GM21825 (cell line): ENCODE measurements around the gene NCAPD3.
A peak's percentile ranks its signal among the peaks of the same experiment; 100 is the strongest.
"Not testable (repeated sequence)": the region's sequence is repeated elsewhere in the genome, so short reads cannot be mapped to it uniquely, and the experiment has no call there.

ENCODE experiments used
- ATAC-seq: cut with Tn5 transposase; IDR thresholded peaks from one replicate; pipeline ENCODE4 v1.9.1; 2021; ENCODE audit warnings: mild to moderate bottlenecking, moderate library complexity; ENCODE audit not compliant: unreplicated experiment

The NCAPD3 gene

DNA sequence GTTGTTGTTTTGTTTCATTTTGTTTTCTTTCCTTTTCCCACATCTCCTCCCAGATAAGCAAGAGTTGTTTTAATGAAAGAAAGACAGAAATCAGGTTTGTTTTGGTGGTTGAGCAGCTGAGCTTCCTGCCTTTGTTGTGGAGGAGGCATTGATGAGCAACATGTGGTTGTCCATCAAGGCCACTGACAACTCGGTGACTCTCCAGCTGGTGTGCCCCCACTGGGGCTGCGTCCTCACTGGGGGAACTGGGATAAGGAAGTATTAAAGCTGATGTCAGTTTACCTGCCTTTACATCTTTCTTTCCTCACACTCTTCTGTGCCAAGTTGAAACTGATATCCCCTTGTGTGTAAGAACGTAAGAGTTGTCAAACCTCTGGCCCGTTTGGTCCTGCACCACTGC, 6.6 kb upstream of the NCAPD3 start:
- no peak for ATAC-seq

DNA sequence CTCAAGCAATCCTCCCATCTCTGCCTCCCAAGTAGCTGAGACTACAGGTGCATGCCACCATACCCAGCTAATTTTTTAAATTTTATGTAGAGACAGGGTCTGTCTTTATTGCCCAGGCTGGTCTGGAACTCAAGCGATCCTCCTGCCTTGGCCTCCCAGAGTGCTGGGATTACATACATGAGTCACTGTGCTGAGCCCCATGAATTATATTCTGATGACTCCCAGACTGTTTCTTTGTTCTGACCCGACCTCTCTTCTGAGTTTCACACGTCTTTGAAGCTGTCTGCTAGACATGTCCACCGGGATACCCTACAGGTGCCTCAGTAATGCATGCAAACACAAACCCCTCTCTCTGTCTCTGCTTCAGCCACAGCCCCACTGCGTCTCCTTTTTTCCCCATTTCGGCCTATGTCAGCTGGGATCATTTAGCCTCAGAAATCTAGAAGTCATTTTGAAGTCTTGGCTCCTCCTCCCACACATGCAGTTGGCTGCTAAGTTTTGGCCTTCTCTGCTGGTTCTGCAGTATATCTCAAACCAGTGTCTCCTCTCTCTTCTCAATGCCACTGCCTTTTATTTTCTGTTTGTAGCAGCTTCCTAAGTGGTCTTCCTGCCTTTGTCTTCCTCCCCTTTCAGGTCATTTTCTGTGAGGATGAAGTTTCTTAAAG, 5.5 kb upstream of the NCAPD3 start:
- no peak for ATAC-seq

DNA sequence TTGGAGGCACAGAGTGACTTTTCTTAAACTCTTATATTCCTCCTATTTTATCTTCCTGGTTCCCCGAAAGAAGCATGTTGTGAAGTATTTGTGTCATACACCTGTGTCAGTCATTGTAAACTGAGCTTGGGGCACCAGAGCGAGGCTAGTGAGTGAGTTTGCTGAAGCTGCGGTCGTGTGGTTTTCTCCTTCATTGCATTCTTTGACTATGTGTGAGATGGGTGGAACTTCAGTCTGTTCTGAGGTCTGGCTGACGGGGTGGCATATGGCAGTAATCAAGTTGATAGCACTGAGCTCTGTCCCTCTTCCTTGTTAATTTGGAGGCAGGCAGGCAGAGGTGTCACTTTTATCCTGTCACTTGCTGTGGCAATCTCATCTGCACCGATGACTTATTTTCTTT, 4.9 kb upstream of the NCAPD3 start:
- ATAC-seq: peak; percentile 46

DNA sequence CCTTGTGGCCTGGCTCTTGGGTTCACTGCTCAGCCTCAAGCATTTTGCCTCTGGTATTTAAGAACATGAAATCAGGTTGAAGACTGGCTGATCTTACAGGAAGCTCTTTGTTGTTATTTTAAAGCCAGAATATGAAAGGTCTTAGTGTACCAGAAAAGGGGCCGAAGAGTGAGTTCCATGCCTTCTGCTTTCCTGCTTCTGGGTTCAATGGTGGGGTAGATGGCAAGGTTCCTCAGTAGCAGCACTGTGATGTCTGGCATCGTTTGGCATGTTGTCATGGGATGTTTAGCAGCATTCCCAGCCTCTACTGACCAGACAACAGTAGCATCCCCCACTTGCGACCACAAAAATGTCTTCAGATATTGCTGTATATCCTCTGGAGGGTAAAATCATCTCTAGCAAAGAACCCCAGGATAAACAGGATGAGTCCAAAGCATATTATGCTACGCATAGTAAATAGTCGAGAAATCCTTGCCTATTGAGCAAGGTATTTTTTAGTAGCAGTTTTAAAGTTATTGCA, 3.1 kb upstream of the NCAPD3 start:
- ATAC-seq: no peak

DNA sequence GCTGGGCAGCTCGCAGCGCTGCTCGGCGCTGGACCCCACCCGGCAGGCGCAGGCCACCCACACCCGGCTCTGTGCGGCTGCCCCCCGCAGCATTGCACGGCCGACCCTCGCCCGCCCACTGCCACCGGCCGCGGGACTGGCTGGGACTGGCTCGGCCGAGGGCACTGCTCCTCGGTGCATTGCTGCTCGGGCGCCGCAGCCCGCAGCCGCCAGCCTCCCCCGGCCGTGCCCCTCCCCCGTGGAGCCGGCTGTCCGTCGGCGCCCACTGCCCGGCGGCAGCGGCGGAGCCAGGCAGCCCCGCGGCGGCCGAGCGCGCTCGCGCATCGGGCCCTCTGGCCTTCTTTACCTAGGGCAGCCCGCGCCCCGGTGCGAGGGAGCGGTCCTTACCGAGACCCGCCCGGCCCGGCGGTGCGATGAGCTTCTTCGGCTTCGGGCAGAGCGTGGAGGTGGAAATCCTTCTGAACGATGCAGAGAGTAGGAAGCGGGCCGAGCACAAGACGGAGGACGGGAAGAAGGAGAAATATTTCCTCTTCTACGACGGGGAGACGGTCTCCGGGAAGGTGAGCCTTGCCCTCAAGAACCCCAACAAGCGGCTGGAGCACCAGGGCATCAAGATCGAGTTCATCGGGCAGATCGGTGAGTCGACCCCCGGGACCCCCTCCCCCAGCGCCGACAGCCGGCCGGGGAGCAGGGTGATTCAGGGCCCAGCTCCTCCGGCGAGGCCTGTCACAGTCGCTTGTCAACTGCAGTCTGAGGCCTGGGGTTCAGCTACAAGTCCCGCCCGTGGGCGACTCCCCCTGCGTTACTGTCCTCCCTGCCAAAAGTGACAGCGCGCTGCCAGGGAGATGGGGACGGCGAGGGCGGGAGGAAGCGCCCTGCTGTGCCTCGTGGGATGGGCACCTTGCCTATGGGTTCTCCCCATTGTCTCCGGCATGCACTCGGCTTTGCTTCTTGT, 1.2 kb upstream of the NCAPD3 start:
- peak; percentile 20 for ATAC-seq

DNA sequence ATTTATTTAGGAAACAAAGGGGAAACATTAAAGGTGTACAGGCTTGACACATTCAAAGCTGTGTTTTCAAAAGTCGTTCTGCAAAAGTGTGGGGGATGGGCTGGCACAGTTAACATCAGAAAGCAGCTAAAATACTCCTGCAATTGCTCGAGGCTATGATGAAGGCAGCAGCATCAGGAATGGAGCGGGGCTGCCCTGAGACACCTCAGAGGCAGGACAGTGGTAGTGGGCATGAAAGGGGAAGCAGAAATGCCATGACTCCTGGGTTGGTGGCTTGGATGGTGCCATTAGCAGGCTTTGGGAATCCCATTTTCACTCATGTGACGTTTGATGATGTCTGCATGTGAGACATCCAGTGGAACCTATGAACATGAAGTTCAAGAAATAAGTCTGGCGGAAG, 646 bp downstream of the NCAPD3 start:
- no peak for ATAC-seq

DNA sequence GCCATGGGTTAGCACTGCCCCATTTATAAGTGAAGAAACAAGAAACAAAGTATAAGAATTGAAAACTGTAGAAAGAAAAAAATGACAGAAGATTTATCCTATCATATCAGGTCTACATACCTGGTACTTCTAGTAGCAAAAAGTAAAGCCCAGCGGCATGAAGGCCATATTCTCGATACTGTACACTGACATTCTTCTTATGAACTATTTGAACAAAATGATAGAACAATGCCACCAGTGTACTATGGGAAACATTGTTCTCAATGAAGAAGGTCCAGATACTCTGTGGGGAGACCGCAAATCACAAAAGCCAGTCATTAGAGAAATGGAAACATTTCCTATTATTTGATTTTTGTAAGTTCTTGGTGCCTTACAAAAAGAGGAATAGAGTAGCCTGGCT, 7.0 kb downstream of the NCAPD3 start:
- no peak for ATAC-seq

DNA sequence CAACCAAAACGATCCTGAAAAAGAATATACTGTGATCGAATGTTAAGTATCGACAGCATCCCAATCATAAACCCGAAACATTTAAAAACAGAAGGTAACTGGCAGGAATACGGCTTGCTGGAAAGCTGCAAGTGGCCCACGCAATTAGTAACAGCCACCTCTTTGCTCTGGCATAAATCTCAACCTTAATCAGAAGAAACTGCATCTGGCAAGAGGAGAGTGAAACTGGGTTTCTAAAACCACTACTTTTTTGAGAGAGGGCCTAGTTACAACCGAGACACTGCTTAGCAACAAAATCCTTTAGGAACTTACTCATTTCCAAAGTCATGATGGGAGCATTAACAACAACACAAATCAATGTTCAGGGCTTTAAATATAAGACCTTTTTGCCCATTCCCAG, 7.9 kb downstream of the NCAPD3 start:
- no peak for ATAC-seq

DNA sequence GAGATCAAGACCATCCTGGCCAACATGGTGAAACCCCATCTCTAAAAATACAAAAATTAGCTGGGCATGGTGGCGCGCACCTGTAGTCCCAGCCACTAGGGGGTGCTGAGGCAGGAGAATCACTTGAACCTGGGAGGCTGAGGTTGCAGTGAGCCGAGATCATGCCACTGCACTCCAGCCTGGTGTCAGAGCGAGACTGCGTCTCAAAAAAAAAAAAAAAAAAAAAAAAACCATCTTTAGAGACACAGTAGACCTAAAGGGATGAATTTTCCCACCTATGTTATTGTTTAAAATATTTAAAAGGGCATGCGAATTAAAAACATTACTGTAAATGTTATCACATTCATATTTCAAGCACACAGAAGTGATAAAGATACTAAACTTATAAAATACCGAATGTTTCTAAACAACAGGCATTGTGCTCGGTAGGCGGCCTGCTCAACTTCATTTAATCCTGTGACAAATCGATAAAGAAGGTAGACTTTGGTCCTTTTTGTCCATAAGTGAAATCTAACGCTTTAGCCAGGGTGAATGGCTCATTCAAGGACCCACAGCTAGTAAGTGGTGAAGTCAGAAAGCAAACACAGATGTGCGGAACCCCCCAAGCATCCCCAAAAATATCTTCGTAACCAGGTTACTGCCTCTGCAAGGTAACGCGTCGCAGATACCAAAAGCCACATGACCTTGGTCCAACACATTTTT, 16.1 kb downstream of the NCAPD3 start:
- ATAC-seq: no peak

DNA sequence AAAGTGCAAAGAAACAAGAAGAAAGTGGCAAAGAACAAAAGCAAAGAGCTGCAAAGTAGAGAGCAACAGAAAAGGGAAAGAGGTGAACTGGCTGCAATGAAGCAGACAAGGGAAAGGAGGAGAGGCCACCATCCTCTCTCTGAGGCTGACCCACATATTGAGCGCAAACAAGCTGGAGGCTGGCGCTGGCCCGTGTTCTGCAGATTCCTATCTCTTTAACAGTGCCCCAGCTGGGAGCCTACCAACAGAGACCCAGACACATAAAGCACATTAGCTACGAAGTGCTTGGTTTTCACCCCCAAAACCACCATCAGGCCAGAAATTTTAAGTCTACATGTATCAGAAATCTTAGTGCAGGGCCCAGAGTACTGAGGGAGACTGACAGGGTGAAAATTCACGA, 17.6 kb downstream of the NCAPD3 start:
- no peak for ATAC-seq

DNA sequence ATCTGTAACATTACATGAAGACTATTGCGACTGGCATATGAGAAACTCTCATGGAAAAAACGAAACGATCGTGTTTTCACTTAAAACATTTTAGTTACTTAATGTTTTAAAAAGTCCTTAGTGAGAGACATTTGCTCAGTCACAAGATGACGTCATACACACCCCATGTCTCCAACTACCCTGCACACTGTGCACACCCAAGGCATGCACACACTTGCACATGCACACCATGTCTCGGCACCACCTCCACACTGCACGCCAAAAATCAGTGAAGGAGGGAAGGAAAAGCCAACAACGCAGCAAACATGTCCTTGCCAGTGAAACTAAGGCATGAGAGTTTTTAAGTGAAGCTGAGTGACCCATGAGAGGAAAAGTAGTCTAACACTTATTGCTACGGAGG, 18.0 kb downstream of the NCAPD3 start:
- ATAC-seq: no peak

DNA sequence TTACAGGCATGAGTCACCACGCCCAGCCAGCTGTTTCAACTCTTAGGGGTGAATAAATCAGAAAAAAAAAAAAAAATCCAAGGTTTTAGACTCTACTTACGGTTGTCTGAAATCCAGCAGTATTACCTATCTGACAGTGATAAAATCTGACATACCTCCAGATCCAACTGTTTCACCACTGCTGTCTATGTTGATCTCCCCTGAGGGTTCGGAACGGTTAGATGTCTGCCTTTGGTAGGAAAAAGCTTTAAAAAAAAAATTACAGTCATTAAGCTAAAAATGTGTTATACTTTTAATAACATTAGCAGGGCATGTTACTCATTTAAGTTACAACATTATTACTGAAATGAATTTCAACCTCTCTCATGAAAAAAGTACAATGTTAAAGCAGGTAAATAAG, 21.1 kb downstream of the NCAPD3 start:
- no peak for ATAC-seq

DNA sequence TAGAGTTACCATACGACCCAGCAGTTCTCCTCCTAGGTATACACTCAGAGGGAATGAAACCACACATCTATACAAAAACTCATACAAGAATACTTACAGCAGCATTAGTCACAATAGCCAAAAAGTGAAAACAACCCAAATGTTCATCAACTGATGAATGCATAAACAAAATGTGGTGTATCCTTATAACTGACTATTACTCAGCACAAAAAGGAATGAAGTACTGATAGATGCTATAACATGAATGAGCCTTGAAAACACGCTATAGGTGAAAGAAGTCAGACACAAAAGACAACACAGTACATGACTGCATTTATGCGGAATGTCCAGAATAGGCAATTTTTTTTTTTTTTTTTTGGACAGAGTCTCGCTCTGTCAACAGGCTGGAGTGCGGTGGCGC, 23.1 kb downstream of the NCAPD3 start:
- ATAC-seq: no peak

DNA sequence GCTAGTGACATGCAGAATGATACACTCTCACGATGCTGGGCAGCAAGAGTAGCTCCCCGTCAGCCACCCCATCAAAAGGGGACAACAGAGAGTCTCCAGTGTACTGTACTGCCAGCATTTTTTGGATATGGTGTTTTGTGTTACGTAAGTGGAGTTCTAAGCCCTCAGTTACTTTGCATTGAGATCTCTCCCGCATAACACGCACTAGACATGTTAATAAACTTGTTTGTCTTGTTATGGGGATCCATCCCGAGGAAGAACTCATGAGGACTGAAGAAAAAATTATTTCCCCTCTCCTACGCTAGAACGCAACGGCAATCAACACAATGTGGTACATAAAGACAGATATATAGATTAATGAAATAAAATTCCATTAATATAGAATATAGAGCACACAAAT, 24.2 kb downstream of the NCAPD3 start:
- ATAC-seq: no peak

DNA sequence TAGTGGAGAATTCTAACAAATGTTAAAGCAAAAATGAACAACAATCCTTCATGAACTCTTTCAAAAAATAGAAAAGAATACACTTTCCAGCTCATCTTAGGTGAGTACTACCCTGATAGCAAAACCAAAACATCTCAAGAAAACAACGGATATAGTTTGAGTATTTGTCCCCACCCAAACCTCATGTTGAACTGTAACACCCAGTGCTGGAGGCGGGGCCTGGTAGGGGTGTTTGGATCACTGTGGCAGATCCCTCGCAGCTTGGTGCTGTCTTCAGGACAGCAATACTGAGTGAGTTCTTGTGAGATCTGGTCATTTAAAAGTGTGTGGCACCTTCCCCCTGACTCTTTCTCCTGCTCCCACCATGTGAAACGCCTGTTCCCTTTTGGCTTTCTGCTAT, 27.0 kb downstream of the NCAPD3 start:
- ATAC-seq: no peak

DNA sequence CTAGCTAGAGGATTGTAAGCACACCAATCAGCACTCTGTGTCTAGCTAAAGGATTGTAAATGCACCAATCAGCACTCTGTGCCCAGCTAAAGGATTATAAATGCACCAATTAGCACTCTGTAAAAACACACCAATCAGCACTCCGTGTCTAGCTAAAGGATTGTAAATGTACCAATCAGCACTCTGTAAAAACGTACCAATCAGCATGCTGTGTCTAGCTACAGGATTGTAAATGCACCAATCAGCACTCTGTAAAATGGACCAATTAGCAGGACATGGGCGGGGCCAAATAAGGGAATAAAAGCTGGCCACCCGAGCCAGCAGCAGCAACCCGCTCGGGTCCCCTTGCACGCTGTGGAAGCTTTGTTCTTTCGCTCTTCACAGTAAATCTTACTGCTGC, 35.7 kb downstream of the NCAPD3 start:
- ATAC-seq: not testable (repeated sequence)

DNA sequence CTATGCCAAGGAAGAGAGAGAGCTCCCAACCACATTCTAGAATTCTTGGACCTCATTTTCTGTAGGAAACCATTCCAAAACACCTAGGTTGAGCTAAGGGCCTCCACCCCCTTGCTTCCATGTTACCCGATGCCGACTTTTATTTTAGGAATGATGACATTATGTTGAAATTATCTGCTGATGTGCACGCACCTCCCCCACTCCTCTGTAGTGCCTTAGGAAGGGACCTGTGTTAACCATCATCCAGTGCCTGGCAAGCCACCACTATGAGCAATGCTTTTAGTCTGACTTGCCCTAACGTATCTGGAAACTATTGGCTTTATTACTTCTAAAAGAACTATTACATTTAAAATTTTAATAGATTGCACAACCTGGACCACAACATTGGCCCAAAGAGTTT, 42.1 kb downstream of the NCAPD3 start:
- no peak for ATAC-seq

DNA sequence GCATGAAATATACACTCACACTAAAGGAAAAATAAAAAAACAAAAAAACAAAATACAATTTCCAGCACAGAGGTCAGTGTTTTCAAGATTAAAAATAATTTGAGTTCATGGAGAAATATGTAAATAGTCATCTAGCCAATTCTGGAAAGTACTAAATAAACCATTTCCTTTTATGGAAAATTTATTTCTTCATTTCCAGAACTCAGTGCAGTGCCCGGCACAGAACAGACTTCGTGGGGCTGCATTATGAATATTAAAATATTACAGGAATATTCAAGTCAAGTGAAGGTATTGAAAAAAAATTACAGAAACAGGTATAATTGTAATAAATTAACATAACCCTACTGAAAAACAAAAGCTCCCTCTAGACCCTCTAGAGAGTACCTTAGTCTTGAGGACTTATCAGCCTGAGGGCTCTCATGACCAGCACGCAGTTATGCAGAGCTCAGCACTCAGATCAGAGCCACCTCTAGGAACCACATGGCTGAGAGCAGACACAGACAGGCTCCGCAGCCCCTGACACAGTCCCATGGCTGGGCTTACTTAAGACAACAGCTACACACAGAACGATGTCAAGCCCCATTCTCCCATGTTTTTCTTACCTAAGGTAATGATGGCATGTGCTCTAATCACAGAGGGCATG, 45.6 kb downstream of the NCAPD3 start:
- no peak for ATAC-seq

DNA sequence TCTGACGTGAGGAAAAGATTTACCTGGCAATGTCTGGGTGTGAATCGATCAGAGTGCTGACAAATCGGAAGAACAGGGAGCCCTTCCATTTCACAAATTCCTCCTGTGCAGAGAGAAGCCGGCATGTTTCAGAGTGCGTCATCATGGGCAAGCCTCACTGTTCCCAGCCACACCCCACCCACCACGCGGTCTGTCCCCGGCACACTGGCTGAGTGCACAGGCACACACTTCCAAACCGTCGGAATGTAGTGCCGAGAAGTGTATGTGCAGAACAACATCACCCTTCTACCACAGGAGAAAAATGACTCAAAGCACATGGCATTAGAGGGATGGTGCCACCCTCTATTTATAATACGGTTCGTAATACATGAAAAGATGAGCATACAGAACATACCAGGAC, 47.5 kb downstream of the NCAPD3 start:
- ATAC-seq: no peak

DNA sequence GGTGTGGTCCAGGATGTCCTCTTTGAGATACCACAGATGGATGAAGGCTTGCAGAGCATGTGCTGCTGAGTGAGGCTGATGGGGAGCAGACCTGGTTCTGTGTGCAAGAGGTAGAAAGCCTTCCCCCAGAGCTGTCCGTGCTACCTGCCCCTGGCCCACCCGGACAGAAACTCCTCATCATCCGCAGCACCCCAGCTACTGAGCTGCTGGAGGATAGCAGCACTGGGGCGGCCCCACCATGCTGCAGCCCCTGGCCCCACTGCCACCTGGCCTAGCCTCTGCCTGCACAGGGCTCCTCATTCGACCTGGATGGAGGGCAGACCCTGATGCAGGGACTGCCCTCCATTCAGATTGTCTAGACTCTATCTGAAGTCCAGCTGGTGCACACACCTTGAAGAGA, 50.5 kb downstream of the NCAPD3 start:
- ATAC-seq: no peak

DNA sequence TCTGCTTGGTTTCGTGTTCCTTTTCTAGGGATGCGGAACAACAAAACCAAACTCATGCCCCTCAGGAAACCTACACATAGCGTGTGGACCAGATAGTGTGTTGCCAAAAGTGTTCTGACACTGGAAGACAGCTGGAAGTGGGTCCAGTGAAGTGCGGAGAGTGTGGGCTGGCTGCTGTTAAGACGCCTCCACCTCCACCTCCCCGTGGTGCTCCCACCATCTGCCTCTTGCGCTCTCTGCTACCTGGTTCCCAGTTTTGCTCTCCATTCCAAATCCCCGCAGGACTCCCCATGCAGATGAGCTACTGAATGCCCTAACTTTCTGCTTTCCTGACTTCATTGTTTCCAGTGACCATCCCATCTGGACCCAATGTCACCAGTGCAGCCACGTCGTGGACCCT, 51.8 kb downstream of the NCAPD3 start:
- no peak for ATAC-seq
